Esophagus squamous epithelium (tissue), 5 donors: ENCODE results near the gene FREY1. TPM values are rescaled to one million over a fixed set of nuclear protein-coding genes. Genes with fewer than 3 reads are reported as not detected.

ENCODE experiments used
- DNase-seq: peaks from one replicate; lab custom pipeline; 2025; lab: John Stamatoyannopoulos, UW
- H3K27ac ChIP-seq, 4 donors: fragments of 200-600 bp; sonication (generic); one replicate each; pipeline ENCODE4 v1.5.1; 2016 to 2019; ENCODE audit warnings: mild to moderate bottlenecking in 1 of 4
- H3K27me3 ChIP-seq, 4 donors: fragments of 200-600 bp; sonication (generic); 1 replicate in 3 of 4; 2 replicates in 1 of 4; pipeline versions ENCODE4 v1.5.1 to v1.6.0; 2017 to 2021; ENCODE audit warnings: antibody characterized with exemption in 1 of 4
- H3K36me3 ChIP-seq, 3 donors: fragments of 200-600 bp; sonication (generic); one replicate each; pipeline ENCODE4 v1.5.1; 2016 to 2019
- H3K4me1 ChIP-seq, 3 donors: fragments of 200-600 bp; sonication (generic); one replicate each; pipeline ENCODE4 v1.5.1; 2017 to 2019
- H3K4me3 ChIP-seq, 4 donors: fragments of 200-600 bp; sonication (generic); 1 replicate in 3 of 4; 2 replicates in 1 of 4; pipeline ENCODE4 v1.5.1; 2016 to 2019; ENCODE audit warnings: mild to moderate bottlenecking in 2 of 4, moderate library complexity in 1 of 4
- H3K9me3 ChIP-seq, 3 donors: fragments of 200-600 bp; sonication (generic); one replicate each; pipeline ENCODE4 v1.5.1; 2016 to 2019
- POLR2A ChIP-seq, 4 donors: fragments of 450-650 bp; IDR thresholded peaks; one replicate each; pipeline ENCODE4 v1.6.1; 2017; ENCODE audit warnings: antibody characterized with exemption in 4 of 4, mild to moderate bottlenecking in 4 of 4, moderate library complexity in 3 of 4
- WGBS, 2 donors: methylation state at CpG; one replicate each; pipeline ENCODE4 v1.1.5; 2018; 5-methylcytosine and 5-hydroxymethylcytosine counted together
- intact Hi-C: fragments of 100-400 bp; cut with DNase I; formaldehyde crosslinking; loops from one replicate; pipeline ENCODE4 v1.15.0; 2022
- total RNA-seq, 4 donors: library from RNA; depleted of rRNA; stranded (reverse); fragments of >200 nt; gene quantifications; one replicate each; pipeline ENCODE4 v1.1.0, GENCODE V29; 2016
- TF ChIP-seq, protein P1 (sequence below), 6 experiments: fragments of 450-650 bp in 4 of 6; fragments of 200-600 bp in 2 of 6; sonication (generic) in 2 of 6; IDR thresholded peaks; one replicate each; pipeline ENCODE4 v1.5.1; 2016 to 2019; ENCODE audit warnings: antibody characterized with exemption in 6 of 6, mild to moderate bottlenecking in 4 of 6, moderate library complexity in 4 of 6
- donor health status: DM: yes; HTN: yes; CAD: no.

Gene FREY1
- total RNA-seq, 4 donors from 2014 or later = 0.57 to 2.1 (median 1.2) TPM; not detected in 1

DNA sequence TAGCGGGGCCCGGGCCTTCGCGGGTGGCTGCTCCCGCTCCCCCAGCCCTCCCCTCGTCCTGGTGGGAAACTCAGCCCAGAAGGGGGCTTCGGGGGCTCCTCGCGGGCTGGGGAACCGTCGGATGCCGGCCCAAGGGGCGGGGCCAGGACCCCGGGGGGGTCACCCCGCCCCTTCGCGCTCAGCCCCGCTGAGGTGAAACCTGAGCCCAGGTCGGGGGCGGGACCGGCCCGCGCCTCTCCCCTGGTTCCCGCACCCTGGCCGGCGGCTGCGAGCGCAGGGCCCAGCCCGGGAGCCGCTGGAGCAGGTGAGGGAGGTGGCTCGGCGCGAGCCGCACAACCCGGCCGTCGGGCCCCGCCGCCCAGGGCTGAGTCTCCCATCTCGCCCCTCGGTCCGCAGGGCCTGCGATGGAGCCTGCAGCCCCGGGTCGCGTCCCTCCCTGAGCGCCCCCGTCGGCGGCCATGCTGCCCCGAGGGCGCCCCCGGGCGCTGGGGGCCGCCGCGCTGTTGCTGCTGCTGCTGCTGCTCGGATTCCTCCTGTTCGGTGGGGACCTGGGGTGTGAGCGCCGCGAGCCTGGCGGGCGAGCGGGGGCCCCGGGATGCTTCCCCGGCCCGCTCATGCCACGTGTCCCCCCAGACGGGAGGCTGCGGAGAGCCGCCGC, 15.5 kb upstream of the FREY1 start, which contains the start of gene LARGE2:
TSS of gene LARGE2 (plus strand) at position 232 of the 658 bp plus-strand sequence. CDS start at position 459, 227 bp downstream.
- H3K27ac ChIP-seq = peak within 1 kb of the TSS; percentile 47 to 85 (median 70)
- peaks cover 0 to 42% (median 0%) of the 10 kb centered on the region in 4 donors for H3K27me3 ChIP-seq
- peak within 1 kb of the TSS; percentile 46 to 73 (median 66) for H3K4me3 ChIP-seq
- intact Hi-C loops = no loop called here
- no peaks in the 10 kb centered on the region for H3K9me3 ChIP-seq
- TF ChIP-seq, protein P1, sequence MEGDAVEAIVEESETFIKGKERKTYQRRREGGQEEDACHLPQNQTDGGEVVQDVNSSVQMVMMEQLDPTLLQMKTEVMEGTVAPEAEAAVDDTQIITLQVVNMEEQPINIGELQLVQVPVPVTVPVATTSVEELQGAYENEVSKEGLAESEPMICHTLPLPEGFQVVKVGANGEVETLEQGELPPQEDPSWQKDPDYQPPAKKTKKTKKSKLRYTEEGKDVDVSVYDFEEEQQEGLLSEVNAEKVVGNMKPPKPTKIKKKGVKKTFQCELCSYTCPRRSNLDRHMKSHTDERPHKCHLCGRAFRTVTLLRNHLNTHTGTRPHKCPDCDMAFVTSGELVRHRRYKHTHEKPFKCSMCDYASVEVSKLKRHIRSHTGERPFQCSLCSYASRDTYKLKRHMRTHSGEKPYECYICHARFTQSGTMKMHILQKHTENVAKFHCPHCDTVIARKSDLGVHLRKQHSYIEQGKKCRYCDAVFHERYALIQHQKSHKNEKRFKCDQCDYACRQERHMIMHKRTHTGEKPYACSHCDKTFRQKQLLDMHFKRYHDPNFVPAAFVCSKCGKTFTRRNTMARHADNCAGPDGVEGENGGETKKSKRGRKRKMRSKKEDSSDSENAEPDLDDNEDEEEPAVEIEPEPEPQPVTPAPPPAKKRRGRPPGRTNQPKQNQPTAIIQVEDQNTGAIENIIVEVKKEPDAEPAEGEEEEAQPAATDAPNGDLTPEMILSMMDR (IDR thresholded peaks at IDR 0.05) = no peak
- TF ChIP-seq POLR2A (IDR thresholded peaks at IDR 0.05) = peak in 2 of 4 donors; percentile 51 to 54
- H3K36me3 ChIP-seq = peaks cover 0 to 9% (median 0%) of the 10 kb centered on the region in 3 donors
- no CpG with 5 or more reads among the region's 73 CpGs for WGBS, 2 donors
- DNase-seq = no peak
- peaks cover 14 to 67% (median 36%) of the 10 kb centered on the region in 3 donors for H3K4me1 ChIP-seq

DNA sequence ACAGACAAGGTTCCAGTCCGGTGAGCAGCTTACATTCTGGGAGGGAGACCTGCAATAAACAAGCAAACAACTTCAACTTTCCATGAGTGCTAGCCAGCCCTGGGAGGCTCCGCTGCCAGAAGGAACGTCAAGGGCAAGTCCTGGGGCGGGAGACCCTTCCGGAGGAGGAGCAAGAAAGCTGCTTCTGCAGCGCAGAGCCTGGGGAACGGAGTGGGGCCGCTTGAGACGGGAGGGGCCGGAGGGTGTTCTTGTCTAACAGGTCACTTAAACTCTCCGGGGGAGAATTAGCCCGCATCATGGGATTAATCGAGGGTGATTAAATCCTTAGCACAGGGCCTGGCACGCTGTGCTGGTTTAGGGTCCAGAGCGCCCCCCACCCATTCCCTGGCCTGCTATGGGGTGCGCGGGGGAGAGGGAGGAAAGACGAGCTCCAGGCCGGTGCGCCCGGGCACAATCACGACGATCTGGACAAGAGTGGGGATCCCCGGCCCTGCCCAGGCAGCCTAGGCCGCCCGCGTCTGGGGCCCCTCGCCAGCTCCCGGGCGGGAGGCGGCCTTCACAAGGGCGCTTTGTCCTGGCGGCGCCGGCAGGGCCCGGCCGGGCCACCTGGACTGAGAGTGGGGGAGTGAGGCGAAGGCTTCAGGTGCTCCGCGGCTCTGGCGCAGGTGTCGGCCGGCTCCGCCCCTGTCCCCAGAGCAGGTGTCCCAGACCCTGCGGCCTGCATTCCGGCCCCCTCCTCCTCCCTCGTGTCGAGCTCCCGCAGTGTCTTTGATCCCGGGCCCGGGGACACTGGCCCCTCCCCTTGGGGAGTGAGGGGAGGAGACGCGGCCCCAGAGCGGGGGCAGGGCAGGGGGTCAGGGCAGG, 14.7 kb upstream of the FREY1 start:
- peak overlapping the region; percentile 46 to 73 (median 66) for H3K4me3 ChIP-seq
- TF ChIP-seq, protein P1 (IDR thresholded peaks at IDR 0.05) = no peak
- TF ChIP-seq POLR2A (IDR thresholded peaks at IDR 0.05) = no peak
- intact Hi-C loops = no loop called here
- peaks cover 0 to 3% (median 0%) of the 10 kb centered on the region in 3 donors for H3K36me3 ChIP-seq
- H3K27ac ChIP-seq = peak overlapping the region; percentile 47 to 85 (median 70)
- WGBS, 2 donors = 34 to 60% methylated on average over 1 to 10 of the region's 54 CpGs
- no peaks in the 10 kb centered on the region for H3K9me3 ChIP-seq
- H3K4me1 ChIP-seq = peaks cover 20 to 72% (median 40%) of the 10 kb centered on the region in 3 donors
- no peak for DNase-seq
- H3K27me3 ChIP-seq = peaks cover 0 to 42% (median 0%) of the 10 kb centered on the region in 4 donors

DNA sequence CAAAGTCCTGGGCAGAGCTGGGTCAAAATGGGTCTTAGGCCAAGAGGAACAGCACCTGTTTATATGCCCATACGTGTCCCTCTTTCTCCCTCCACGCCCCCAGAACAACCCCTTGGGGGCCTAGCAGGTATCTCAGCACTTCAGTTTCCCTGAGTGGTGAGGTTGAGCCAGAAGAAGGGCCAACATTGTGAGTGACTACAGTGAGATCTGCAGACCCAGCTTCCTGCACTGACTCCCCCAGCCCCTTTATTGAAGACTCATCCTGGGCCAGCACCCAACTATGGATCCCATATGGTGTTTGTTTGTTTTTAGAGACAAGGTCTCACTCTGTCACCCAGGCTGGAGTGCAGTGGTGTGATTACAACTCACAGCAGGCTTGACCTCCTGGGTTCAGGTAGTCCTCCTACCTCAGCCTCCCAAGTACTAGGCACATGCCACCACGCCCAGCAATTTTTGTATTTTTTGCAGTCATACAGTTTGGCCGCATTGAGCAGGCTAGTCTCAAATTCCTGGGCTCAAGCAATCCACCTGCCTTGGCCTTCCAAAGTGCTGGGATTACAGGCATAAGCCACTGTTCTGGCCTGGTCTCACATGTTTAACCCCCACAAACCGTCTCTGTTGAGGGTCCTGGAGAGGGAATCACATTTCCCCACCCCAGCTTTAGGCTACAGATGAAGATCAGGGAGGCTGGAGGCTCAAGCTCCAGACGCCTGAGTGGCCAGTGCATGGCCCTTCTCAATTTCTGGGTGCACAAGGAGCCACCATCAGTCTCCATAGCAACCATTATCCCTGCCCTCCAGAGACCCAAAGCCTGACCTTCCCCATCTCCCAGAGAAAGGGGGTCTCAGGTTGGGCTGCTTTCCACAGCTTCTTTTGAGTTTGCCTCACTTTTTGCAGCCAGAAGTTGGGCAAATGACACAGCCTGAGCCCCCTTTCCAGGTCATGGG, 13.7 kb upstream of the FREY1 start:
- peaks cover 29 to 82% (median 49%) of the 10 kb centered on the region in 3 donors for H3K4me1 ChIP-seq
- TF ChIP-seq POLR2A (IDR thresholded peaks at IDR 0.05) = no peak
- TF ChIP-seq, protein P1 (IDR thresholded peaks at IDR 0.05) = no peak
- H3K36me3 ChIP-seq = peaks cover 0 to 5% (median 0%) of the 10 kb centered on the region in 3 donors
- peaks cover 0 to 38% (median 0%) of the 10 kb centered on the region in 4 donors for H3K27me3 ChIP-seq
- no peak for DNase-seq
- no peak overlapping the region for H3K27ac ChIP-seq
- WGBS, 2 donors = 77 to 80% methylated on average over 4 to 6 of the region's 6 CpGs
- H3K9me3 ChIP-seq = no peaks in the 10 kb centered on the region
- H3K4me3 ChIP-seq = no peak overlapping the region
- intact Hi-C loops = no loop called here

DNA sequence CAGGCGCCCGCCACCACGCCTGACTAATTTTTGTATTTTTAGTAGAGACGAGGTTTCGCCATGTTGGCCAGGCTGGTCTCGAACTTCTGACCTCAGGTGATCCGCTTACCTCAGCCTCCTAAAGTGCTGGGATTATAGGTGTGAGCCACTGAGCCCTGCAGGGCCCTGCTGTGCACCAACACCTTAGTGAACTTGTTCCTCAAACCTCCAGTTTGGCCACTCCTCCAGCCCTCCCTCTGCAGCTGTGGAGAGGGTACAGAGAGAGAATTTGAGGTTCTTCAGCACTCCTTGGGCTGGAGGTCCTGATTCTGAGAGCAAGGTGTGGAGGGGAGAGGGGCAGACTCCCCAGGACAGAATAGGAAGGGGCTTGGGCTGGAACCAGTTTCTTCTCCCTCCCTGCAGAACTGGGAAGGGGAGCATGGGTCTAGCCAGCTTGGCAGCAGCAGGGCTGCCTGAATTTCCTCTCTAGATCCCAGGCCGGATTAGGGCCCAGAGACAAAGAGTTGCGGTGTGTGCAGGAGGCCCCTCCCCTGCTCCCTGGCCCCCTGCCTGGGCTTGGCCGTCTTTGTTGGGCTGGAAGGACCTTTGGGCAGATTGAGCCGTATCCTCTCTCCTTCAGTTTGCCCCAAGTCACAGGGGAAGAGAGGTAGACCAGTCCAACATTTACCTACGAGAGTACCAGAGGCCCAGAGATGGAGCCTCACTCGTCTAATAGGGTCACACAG, 12.9 kb upstream of the FREY1 start:
- Histone ChIP-seq H3K9me3 (no peaks in the 10 kb centered on the region), H3K27me3 (peaks cover 0 to 33% (median 0%) of the 10 kb centered on the region in 4 donors), H3K4me1 (peaks cover 29 to 86% (median 48%) of the 10 kb centered on the region in 3 donors), H3K4me3 (no peak overlapping the region), H3K27ac (peak overlapping the region in 1 of 4 donors; percentile 13), H3K36me3 (peaks cover 0 to 14% (median 3%) of the 10 kb centered on the region in 3 donors)
- TF ChIP-seq, protein P1 (IDR thresholded peaks at IDR 0.05) = no peak
- no peak for TF ChIP-seq POLR2A (IDR thresholded peaks at IDR 0.05)
- DNase-seq = no peak
- 80 to 84% methylated on average over 7 of the region's 13 CpGs for WGBS, 2 donors
- intact Hi-C loops = no loop called here
